Hepatocyte (in vitro differentiated cells): ENCODE data around the gene HINT2.

Experiments
- CTCF ChIP-seq: fragments of 200-600 bp; sonication (generic); IDR thresholded peaks from 2 replicates; pipeline ENCODE4 v1.5.1; 2016; ENCODE audit warnings: antibody characterized with exemption, mild to moderate bottlenecking; ENCODE audit not compliant: poor library complexity
- EZH2 ChIP-seq: fragments of 200-600 bp; sonication (generic); IDR thresholded peaks from 2 replicates; pipeline ENCODE4 v1.6.1; 2016; ENCODE audit warnings: antibody characterized with exemption, mild to moderate bottlenecking, borderline replicate concordance
- EZH2phosphoT487 ChIP-seq: fragments of 200-600 bp; sonication (generic); IDR thresholded peaks from one replicate; pipeline ENCODE4 v1.6.1; 2018; ENCODE audit warnings: antibody characterized with exemption, mild to moderate bottlenecking, low read depth, moderate library complexity; ENCODE audit not compliant: unreplicated experiment, severe bottlenecking

GRCh38 chr9:35827486-35827885 is 12.6 kb upstream of the HINT2 start:
- TF ChIP-seq CTCF (no peak), EZH2 (no peak), EZH2phosphoT487 (no peak)
